HG03108 (cell line): ENCODE results near the gene GALNT1.

Experiments
- ATAC-seq: cut with Tn5 transposase; IDR thresholded peaks from one replicate; pipeline ENCODE4 v1.9.1; 2021; ENCODE audit warnings: moderate library complexity; ENCODE audit not compliant: unreplicated experiment

GALNT1 gene

GRCh38 chr18:35581898-35582641 lies 530 bp downstream of the GALNT1 start:
- ATAC-seq: no peak

DNA sequence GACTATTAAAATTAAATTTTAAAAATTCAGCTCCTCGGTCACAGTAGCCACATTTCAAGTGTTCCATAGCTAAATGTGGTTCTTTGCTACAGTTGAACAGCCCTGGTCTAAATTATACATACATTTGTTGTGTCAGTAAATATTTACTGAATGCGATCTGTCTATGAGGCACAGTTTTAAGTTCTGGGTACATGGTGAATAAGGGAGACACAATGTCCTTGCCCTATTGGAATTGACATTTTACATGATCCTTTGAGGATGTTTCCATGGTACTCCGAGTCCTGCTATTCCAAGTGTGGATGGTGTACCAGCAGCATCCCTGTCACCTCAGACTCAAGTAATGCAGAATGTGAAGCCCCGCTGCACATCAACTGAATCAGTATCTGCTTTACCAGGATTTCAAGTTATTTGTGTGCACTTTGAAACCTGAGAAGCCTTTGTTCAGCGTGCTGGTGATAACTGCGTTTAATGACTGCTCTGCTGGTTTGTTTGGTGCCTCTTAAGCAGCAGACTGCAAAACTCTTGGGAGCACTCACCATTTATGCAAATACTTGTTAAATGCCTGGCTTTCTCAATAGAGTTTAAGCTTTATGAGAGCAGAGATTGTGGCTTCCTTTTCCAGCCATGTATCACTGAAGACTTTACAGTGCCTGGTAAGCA lies 1.5 kb downstream of the GALNT1 start:
- no peak for ATAC-seq

GRCh38 chr18:35584735-35585134 lies 3.2 kb downstream of the GALNT1 start:
- no peak for ATAC-seq

DNA sequence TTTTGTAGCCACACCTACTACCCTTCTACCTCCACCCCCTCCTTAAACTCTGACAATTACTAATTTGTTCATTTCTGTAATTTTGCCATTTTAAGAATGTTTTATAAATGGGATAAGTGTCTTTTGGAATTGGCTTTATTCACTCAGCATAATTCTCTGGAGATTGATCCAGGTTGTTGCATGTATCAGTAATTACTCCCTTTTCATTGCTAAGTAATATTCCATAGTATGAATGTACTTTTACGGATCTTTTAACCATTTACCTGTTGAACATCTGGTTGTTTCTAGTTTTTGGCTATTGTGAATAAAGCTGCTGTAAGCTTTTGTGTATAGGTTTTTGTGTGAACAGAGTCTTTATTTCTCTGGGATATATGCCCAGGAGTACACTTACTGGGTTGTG lies 4.1 kb downstream of the GALNT1 start:
- no peak for ATAC-seq

DNA sequence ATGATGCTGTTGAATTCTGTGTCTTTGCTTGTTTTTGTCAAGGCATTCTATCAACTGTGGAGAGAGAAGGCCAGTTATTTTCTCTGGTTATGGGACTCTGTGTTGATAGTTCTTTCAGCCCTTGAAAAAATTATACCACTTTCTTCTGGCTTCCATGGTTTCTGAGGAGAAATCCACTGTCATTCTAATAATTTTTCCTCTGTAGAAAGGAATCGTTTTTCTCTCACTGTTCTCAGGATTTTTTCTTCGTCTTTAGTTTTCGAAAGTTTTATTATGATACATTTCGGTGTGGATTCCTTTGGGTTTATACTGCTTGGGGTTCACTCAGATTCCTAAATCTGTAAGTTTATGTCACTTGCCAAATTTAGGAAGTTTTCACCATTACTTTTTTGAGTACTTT lies 6.6 kb downstream of the GALNT1 start:
- ATAC-seq: no peak

DNA sequence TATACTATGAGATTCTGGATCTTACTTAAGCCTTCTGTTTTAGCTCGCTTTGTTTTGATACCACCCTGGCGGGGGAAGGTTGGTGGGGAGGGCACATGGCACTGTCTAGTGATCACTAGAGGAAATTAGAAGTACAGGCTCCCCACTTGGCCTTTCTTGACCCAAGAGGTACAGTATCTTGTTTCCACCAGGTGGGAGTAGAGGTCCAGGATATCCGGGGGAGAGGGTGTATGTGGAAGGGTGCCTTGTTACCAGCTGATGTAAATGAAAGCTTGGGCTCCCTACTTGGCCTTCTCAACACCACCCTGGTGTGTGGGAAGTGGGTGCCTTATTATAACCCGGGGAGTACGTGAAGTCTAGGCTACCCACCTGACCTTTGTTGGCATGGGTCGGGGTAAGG lies 7.5 kb downstream of the GALNT1 start:
- ATAC-seq: no peak

GRCh38 chr18:35589546-35589945 lies 8.0 kb downstream of the GALNT1 start:
- ATAC-seq: no peak

DNA sequence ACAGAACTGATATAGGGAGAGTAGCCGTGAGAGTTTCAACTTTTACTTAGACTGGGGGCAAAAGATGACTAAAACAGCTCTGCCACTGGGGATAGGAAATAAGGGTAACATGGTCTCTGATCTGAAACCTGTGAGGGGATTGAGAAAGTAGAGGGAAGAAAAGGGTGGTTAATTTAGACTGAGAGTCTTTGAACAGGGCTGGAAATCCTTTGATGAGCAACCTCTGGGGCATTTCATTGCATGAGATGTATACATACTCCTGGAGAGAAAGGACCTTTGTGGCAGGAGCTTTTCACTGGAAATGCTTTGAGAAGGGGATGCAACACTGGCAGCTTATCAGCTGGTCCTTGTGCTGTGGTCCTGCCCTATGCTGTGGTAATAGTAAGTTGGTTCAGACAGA lies 9.4 kb downstream of the GALNT1 start:
- ATAC-seq: no peak

DNA sequence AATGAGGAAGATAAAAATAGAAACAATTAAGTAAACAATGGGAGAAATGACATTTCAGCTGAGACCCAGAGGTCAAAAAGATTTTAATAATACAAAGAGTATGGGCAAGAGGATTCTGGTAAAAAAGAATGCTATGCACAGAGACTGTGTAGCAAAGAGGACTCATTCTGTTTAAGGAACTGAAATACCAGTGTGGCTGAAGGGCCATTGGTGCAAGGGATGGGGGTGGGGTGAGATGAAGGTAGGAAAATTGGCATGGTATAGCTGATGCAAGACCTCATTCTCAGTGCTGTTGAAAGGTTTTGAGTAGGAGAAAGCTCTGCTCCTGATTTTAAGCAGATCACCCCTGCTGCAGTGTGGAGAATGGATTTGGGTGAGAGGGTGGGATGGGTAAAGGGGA lies 10.8 kb downstream of the GALNT1 start:
- peak; percentile 96 for ATAC-seq

- no peak for ATAC-seq
Observed at GRCh38 chr18:35593859-35594258, 12.3 kb downstream of the GALNT1 start.

- no peak for ATAC-seq
Observed at GRCh38 chr18:35597758-35598157, 16.2 kb downstream of the GALNT1 start.

GRCh38 chr18:35602193-35602820 lies 20.8 kb downstream of the GALNT1 start:
- no peak for ATAC-seq

GRCh38 chr18:35603008-35603407 lies 21.5 kb downstream of the GALNT1 start:
- ATAC-seq: no peak

DNA sequence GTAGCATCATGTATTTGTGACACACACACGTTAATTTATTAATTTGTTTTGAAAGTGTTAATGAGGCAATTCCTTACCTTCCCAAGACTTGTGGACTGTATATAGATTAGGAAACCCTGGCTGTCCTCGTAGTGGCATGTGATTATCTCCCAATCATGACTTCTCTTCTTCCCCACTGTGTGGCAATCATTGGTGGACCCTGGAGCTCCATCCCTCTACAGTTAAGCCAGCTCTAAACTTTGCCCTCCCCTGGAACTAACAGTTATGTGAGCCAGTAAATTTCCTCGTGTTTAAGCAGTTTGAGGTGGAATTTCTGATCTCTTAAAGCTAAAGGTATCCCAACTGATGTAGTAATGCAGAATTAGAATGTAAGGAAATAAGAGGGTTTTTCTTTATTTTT lies 22.0 kb downstream of the GALNT1 start:
- ATAC-seq: no peak

GRCh38 chr18:35604369-35604768 lies 22.8 kb downstream of the GALNT1 start:
- no peak for ATAC-seq

GRCh38 chr18:35605686-35606417 lies 24.3 kb downstream of the GALNT1 start:
- ATAC-seq: no peak

- ATAC-seq: no peak
Observed at GRCh38 chr18:35609236-35609635, 27.7 kb downstream of the GALNT1 start.

GRCh38 chr18:35610089-35610488 lies 28.5 kb downstream of the GALNT1 start:
- no peak for ATAC-seq

- ATAC-seq: no peak
Observed at GRCh38 chr18:35610724-35611123, 29.2 kb downstream of the GALNT1 start.

DNA sequence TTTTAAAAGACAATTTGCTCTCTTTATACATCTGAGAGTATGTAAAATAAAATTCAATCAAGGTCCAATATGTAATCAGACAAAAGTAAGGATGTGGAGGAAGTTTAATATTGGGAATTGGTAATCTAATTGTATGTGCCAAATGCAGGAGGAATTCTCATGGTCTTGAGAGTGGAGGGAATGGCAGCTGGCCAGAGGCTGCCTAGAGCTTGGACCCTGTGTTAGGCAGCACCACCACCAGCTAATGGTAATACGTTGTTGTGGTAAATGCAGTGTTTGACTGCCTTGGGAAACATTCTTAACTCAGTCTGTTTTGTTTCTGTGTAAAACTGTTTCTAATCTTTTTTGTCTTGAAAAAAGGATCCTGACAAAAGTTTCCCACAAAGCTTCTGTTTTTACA lies 30.0 kb downstream of the GALNT1 start:
- no peak for ATAC-seq

DNA sequence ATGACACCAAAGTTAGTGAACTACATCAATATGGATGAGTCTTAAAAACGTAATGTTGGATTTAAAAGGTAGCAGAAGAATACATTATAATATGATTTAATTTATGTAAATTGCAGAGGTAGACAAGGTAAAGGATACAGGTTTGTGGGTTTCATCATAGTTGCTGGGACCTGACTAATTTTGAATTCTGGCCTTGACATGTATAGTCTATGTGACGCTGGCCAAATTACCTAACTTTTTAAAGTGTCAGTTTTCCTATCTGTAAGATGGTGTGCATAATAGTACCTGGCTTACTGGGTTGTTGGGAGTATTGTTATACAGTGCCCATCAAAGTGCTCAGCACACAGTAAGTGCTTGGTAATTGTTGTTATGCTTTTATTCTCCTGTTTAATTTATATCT lies 34.5 kb downstream of the GALNT1 start:
- ATAC-seq: no peak
